ENCODE data around the gene DNAJB5. TPM values are rescaled to one million over a fixed set of nuclear protein-coding genes. Genes with fewer than 3 reads are reported as not detected.

Gene DNAJB5
- total RNA-seq, 4 donors from 2014 or later, result 1.1 to 3.7 (median 1.9) TPM

DNA sequence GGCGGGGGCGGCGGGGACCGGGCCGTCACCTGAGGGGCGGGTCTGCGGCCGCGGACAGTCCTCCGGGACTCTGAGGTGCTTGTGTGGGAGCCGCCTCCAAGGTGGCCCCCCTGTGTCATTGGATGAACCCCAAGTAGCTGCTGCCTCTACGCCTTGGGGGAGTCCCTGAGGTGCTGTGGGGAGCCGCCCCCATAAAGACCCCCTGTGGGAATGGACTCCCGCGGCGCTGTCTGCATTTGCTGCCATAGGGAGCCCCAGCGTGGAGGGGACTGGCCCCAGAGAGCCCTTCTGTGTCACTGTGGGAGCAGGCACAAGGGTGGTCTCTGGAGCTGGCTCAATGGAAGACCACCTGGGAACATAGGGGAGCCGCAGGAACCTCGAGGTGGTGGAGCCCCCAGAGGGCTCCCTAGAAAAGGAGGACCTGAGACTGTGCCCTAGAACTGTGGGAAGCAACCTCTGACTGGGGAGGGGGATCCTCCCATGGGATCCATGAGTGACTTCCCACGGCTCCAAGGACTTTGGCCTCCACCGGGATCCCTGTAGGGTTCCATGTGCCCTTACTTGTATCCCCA is 31.0 kb upstream of the DNAJB5 start:
- intact Hi-C loops (cut with DNase I; ENCODE audit: low total_unique reads), result no loop called here
- DNase-seq (ENCODE audit: low spot score in 2 of 2), result peak in 1 of 2 donors; percentile 81
- TF ChIP-seq, protein P1, sequence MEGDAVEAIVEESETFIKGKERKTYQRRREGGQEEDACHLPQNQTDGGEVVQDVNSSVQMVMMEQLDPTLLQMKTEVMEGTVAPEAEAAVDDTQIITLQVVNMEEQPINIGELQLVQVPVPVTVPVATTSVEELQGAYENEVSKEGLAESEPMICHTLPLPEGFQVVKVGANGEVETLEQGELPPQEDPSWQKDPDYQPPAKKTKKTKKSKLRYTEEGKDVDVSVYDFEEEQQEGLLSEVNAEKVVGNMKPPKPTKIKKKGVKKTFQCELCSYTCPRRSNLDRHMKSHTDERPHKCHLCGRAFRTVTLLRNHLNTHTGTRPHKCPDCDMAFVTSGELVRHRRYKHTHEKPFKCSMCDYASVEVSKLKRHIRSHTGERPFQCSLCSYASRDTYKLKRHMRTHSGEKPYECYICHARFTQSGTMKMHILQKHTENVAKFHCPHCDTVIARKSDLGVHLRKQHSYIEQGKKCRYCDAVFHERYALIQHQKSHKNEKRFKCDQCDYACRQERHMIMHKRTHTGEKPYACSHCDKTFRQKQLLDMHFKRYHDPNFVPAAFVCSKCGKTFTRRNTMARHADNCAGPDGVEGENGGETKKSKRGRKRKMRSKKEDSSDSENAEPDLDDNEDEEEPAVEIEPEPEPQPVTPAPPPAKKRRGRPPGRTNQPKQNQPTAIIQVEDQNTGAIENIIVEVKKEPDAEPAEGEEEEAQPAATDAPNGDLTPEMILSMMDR (IDR thresholded peaks at IDR 0.05), result no peak
- no peak for TF ChIP-seq POLR2A (IDR thresholded peaks at IDR 0.05)
- no peak overlapping the region for H3K4me3 ChIP-seq (ENCODE audit: low read depth, poor library complexity, severe bottlenecking)
- whole genome bisulfite sequencing, 2 donors, result 13 to 35% methylated on average over 8 to 18 of the region's 21 CpGs

DNA sequence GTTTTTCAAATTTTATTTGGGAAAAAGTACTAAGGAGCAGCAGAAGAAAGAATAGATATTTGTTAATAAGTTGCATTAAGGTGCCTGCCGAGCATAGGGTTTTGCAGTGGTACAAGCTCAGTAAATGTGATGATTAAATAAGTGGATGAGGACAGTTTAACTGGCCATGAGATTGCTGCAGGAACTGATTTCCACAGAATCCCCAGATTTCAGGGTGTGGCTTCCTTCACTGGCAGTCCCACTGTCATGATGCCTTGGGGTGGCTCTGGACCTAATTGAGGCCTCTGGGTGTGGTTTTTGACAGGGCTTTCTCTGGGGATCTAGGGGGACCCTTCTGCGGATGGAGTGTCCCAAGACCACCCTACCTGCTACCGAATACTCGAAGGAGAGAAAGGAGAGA is 30.1 kb upstream of the DNAJB5 start:
- 87 to 89% methylated on average over 4 of the region's 4 CpGs for WGBS, 2 donors
- TF ChIP-seq, protein P1 (IDR thresholded peaks at IDR 0.05), result no peak
- no peak for TF ChIP-seq POLR2A (IDR thresholded peaks at IDR 0.05)
- intact Hi-C loops (cut with DNase I; ENCODE audit: low total_unique reads), result no loop called here
- H3K4me3 ChIP-seq (ENCODE audit: low read depth, poor library complexity, severe bottlenecking), result no peak overlapping the region
- peak in 1 of 2 donors; percentile 52 for DNase-seq (ENCODE audit: low spot score in 2 of 2)

DNA sequence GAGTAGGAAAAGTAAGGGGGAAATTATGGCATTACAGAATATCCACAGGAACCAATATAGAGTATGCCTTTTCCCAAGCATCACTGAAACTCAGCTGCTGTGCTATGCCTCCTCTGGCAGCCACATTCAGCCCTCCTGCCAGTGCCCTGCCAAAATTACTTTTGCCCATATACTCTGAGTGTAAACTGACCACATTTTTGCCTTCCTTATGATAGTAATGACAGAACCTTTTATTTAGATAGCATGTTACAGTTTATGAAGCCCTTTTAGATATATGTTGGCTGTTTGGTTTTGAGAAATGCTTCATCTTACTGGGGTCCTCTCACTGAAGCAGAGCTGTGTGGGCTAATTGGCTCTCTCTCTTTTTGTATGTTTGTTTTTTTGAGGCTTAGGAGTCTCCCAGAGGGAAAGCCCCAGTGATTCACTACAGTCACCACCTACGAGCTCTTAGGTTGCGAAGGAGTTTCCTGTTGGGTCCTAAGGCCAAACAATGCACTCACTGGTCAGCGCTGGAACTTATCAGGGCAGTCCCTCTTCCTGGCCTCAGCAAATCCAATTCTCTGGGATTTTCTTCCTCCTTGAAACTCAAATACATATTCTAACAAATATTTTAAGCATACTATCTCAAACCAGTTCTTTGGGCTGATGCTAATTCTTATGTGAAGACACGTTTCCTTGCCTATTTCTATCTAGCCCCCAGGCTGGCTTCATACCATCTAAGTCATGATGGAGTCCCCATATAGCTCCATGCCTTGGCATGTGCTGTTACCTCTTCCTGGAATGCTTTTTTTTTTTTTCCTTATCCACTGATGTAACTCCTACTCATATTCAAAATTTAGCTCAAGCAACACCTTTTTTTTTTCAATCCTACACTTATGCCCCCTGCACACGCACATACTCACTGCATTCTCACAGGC is 27.7 kb upstream of the DNAJB5 start:
- 45 to 49% methylated on average over 5 of the region's 5 CpGs for WGBS, 2 donors
- no peak for TF ChIP-seq POLR2A (IDR thresholded peaks at IDR 0.05)
- TF ChIP-seq, protein P1 (IDR thresholded peaks at IDR 0.05), result no peak

DNA sequence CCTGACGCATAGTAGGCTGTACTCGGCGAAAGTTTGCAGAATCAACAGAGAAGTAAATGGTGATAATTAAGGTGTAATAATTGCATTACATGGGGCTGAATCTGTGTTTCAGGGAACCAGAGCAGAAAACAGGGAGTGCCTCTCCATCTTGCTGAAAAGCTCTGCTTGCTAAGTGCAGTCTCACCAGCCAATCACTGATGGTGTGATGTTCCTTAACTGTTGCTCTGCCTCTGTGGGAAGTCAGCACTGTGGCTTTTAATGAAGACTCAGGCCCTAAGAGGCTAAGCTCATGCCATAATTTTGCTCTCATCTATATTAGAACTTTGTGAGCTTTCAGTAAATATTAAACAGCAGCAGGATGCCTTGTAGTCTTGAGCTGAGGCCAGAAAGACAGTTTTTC is 27.0 kb upstream of the DNAJB5 start:
- intact Hi-C loops (cut with DNase I; ENCODE audit: low total_unique reads), result no loop called here
- peak in 1 of 2 donors; percentile 39 for DNase-seq (ENCODE audit: low spot score in 2 of 2)
- WGBS, 2 donors, result 89 to 93% methylated on average over 3 of the region's 3 CpGs
- H3K4me3 ChIP-seq (ENCODE audit: low read depth, poor library complexity, severe bottlenecking), result no peak overlapping the region
- TF ChIP-seq, protein P1 (IDR thresholded peaks at IDR 0.05), result no peak
- TF ChIP-seq POLR2A (IDR thresholded peaks at IDR 0.05), result no peak

More for the DNA sequence above, 27.7 kb upstream of the DNAJB5 start:
- H3K4me3 ChIP-seq (ENCODE audit: low read depth, poor library complexity, severe bottlenecking), result no peak overlapping the region
- intact Hi-C loops (cut with DNase I; ENCODE audit: low total_unique reads), result no loop called here
- DNase-seq (ENCODE audit: low spot score in 2 of 2), result peak in 1 of 2 donors; percentile 12

- no peak overlapping the region for H3K4me3 ChIP-seq (ENCODE audit: low read depth, poor library complexity, severe bottlenecking)
- 72 to 85% methylated on average over 2 of the region's 2 CpGs for WGBS, 2 donors
- intact Hi-C loops (cut with DNase I; ENCODE audit: low total_unique reads), result no loop called here
- TF ChIP-seq, protein P1 (IDR thresholded peaks at IDR 0.05), result no peak
- no peak for TF ChIP-seq POLR2A (IDR thresholded peaks at IDR 0.05)
- DNase-seq (ENCODE audit: low spot score in 2 of 2), result no peak
Measured at GRCh38 chr9:34963552-34963951, 26.0 kb upstream of the DNAJB5 start.

Data from lower leg skin (tissue), 4 donors.